ENCODE measurements around the gene DNAH6. TPM values are rescaled to one million over a fixed set of nuclear protein-coding genes. Genes with fewer than 3 reads are reported as not detected.
A peak's percentile ranks its signal among the peaks of the same experiment; 100 is the strongest.

Gene DNAH6
- total RNA-seq, 3 donors from 2014 or later: 1.2 to 1.3 (median 1.3) TPM

GRCh38 chr2:84830758-84831500 lies 314.6 kb downstream of the DNAH6 start:
- TF ChIP-seq CTCF (IDR thresholded peaks at IDR 0.05): no peak
- Histone ChIP-seq H3K4me1 (ENCODE audit: low read depth) (no peaks in the 10 kb centered on the region), H3K9me3 (no peaks in the 10 kb centered on the region), H3K4me3 (no peak overlapping the region), H3K36me3 (ENCODE audit: low read depth) (no peaks in the 10 kb centered on the region)
- intact Hi-C loops (cut with DNase I, micrococcal nuclease): no loop called here
- ATAC-seq (no peak), DNase-seq (no peak)

DNA sequence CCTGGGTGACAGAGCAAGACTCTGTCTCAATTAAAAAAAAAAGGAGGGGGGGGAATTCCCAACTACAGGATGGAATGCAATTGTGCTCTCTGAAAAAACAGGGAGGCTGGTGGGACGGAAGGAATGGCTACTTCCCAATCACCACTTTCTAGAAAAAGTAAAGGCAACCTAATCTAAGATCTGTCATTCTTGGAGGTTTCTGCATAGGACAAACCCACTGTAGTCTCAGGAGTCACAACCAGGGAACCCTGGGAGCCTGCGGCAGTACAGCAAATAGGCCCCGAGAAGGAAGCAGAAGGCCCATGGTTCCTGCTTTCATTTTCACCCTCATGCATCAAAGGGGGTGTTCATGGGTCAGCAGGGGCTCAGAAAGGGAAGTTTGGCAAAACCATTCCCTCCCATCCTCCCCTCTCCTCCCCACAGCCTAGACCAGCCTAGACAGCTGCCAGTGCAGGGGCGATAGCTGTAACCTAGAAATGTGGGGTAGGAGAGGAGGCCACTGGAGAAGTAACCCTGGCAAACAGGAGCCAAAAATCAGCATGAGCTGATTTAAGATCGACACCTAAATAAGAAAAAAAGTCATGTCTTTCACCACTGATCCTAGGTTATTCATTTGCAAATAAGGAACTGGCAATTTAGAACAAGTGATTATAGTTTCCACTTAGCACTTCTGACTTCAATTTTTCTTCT lies 316.6 kb downstream of the DNAH6 start:
- ATAC-seq: peak; percentile 64
- peak in 1 of 3 donors; percentile 42 for DNase-seq
- no peak for TF ChIP-seq CTCF (IDR thresholded peaks at IDR 0.05)
- Histone ChIP-seq H3K9me3 (no peaks in the 10 kb centered on the region), H3K4me1 (ENCODE audit: low read depth) (no peaks in the 10 kb centered on the region), H3K4me3 (no peak overlapping the region), H3K36me3 (ENCODE audit: low read depth) (no peaks in the 10 kb centered on the region)
- intact Hi-C loops (cut with DNase I, micrococcal nuclease): no loop called here

GRCh38 chr2:84833481-84834150 lies 317.3 kb downstream of the DNAH6 start:
- intact Hi-C loops (cut with DNase I, micrococcal nuclease): no loop called here
- H3K4me3 ChIP-seq: no peak overlapping the region
- no peaks in the 10 kb centered on the region for H3K9me3 ChIP-seq
- no peak for TF ChIP-seq CTCF (IDR thresholded peaks at IDR 0.05)
- no peaks in the 10 kb centered on the region for H3K4me1 ChIP-seq (ENCODE audit: low read depth)
- no peaks in the 10 kb centered on the region for H3K36me3 ChIP-seq (ENCODE audit: low read depth)
- DNase-seq: no peak
- ATAC-seq: no peak

- Histone ChIP-seq H3K9me3 (no peaks in the 10 kb centered on the region), H3K4me3 (no peak overlapping the region), H3K36me3 (ENCODE audit: low read depth) (no peaks in the 10 kb centered on the region), H3K4me1 (ENCODE audit: low read depth) (no peaks in the 10 kb centered on the region)
- DNase-seq: no peak
- ATAC-seq: no peak
- TF ChIP-seq CTCF (IDR thresholded peaks at IDR 0.05): no peak
- intact Hi-C loops (cut with DNase I, micrococcal nuclease): no loop called here
These were observed 319.9 kb downstream of the DNAH6 start for GRCh38 chr2:84836215-84836614.

DNA sequence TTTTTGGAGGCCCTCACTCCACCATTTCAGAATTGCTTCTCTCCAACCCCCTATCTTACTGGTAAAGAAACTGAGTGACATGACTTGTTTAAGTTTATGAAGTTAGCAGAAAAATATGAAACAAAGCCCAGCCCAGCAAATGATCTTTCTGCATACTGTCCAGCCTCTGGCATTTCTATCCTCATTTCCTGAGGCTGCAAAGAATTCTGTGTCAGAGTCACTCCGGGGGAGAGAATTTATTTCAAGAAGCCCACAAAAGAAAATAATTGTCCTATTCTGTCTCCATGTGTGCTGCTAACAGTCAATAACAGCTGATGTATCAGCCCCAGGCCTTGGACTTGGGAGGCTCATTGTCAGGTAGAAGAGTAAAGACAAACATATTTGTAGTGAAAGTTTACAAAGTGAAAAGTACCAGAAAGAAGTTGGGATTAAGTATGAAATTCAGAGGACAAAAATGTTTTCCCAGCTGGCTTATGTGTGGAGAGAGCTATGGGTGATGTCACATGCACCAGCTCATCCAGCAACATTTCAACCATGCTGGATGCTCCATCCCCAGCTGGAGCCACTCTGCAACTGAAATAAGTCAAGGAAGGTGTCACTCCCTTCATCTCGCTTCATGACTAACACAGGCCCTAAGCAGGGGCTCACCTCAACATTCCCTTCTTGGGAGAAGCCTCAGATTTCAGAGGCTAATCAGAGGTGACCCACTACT lies 322.3 kb downstream of the DNAH6 start:
- TF ChIP-seq CTCF (IDR thresholded peaks at IDR 0.05): no peak

More for the DNA sequence above, 322.3 kb downstream of the DNAH6 start:
- no peaks in the 10 kb centered on the region for H3K9me3 ChIP-seq
- no peaks in the 10 kb centered on the region for H3K4me1 ChIP-seq (ENCODE audit: low read depth)
- no peaks in the 10 kb centered on the region for H3K36me3 ChIP-seq (ENCODE audit: low read depth)
- DNase-seq (no peak), ATAC-seq (no peak)
- intact Hi-C loops (cut with DNase I, micrococcal nuclease): no loop called here
- no peak overlapping the region for H3K4me3 ChIP-seq

Measured in mucosa of descending colon (tissue), 3 donors.